NCI-H1436 treated with DMSO at 0.1 percent for 48 hours (cell line): Measurements from ENCODE around the gene PRKCI.
A peak's percentile ranks its signal among the peaks of the same experiment; 100 is the strongest.
"Not testable (repeated sequence)": the region's sequence is repeated elsewhere in the genome, so short reads cannot be mapped to it uniquely, and the experiment has no call there.

ENCODE experiments used
- DNase-seq: peaks from one replicate; lab custom pipeline; 2025; lab: John Stamatoyannopoulos, UW

Gene PRKCI

DNA sequence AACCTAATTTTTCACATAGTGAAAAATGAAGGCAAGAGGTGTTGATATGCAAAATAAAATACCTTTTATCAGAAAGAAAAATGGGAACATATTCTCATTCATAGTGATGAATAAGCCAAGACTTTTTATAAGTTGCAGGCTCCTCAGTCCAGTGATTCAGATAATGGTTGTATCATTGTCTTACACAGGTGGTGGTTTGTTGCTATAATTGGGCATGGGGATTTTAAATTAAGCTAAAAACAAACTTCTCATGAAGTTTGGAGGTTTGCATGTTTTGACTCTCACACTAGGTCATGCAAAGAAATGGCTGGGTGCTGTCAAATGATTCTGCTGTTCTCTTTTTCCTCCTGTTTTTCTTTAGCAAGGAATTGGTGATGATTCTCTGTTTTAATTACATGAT is 74.5 kb downstream of the PRKCI start:
- no peak for DNase-seq

DNA sequence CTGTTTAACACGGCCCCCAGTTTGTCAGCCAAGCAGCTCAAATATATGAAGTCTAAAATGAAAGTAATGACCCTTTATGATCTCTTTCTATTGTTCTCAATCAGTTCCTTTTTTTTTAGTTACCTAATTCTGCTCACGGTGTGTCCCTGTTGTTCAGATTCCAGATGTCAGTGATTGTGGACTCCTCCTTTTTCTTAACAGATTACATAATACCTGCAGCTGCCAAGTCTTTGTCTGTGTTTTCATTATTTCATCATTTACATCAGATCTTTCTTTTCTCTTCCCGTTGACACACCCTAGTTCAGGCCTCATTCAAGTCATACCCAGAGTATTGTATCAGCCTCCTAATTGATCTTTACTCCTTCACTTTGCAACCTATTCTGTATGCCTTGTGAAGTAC is 79.2 kb downstream of the PRKCI start:
- DNase-seq = no peak

DNA sequence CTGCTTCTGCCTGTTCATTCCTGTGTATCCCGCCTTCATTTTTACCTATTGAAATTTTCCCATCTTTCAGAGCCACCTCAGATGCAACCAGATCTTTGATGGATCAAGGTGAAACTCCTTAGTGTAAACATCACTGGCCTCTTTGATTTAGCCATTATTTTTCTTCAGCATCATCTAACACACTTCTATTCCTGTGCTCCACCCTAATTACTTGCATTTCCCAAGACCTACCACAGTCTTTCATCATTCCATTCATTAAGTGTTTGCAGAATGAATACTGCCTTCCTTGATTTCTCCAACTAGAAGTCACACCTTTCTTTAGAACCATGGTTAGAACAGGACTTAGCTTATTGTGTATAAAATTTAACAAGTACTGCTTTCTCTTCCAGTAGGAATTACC is 79.8 kb downstream of the PRKCI start:
- DNase-seq = no peak

DNA sequence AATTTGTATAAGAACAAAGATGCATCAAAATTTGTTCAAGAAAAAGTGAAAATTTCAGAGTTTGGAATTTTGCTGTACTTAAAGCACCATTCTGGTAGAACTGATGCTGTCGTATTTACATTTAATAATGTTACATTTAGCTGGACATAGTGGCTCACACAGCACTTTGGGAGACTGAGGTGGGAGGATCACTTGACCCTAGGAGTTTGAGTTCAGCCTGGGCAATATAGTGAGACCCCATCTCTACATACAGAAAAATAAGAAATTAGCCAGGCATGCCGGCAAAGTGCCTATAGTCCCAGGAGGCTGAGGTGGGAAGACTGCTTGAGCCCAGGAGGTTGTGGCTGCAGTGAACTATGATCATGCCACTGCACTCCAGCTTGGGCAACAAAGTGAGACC is 83.8 kb downstream of the PRKCI start:
- DNase-seq = no peak

DNA sequence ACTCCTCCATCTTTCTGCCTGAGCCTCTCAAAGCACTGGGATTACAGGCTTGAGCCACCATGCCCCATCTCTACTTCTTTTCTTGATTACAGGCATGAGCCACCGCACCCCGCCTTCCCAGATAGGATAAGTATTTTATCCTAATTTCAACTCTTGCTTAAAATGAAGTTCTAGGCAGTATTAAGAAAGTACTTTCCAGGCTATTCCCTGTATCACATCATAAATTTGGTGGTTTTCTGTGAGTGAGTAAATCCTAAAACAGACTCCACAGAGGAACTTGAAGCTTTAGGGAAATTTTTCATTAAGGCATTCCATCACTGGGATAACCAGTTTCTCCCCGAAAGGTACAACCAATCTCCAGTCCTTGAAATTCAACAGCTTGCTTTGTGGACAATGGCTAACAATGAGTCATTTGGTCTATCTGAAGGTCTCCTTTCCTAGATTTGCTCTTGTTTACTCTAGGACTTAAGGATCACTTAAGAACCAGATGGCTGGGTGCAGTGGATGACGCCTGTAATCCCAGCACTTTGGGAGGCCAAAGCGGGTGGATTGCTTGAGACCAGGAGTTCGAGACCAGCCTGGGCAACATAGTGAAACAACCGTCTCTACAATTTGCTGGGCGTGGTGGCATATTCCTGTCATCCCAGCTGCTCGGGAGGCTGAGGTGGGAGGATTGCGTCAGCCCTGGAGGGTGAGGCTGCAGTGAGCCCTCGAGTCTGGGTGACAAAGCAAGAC is 85.6 kb downstream of the PRKCI start:
- no peak for DNase-seq

DNA sequence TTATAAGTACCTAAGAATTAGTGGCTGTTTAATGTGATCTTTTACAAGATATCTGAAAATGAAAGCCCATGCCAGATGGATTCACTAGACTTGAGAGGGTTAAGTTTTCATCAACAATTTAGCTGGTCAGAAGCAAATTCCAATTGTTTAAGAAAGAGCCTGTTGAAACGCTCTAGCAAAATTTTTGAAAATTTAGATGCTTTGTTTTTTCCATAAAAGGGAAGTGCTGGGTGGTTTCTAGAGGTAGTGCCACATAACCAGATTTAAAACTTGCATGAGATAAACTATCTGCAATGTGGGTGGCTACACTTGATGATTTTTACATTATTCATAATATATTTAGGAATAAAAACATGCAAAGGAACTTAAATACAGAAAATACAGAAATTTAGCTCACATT is 86.8 kb downstream of the PRKCI start:
- DNase-seq = no peak

DNA sequence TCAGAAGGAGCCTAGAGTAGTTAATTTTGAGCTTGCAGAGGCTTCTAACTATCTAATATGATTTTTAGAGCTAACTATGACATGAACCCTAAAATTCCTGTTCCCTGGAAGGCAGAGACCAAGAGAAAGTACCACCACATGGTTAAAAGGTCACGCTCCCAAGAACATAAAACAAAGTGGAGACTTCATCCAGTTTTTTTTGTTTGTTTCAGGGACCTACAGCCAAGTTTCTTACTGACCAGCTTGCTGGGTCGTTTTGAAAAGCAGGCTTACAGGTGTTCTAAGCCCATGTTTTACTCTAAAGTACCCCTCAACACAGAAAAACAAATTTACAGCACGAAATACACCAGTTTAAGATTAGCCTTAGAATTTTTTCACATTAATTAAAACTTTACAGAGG is 95.7 kb downstream of the PRKCI start:
- no peak for DNase-seq

DNA sequence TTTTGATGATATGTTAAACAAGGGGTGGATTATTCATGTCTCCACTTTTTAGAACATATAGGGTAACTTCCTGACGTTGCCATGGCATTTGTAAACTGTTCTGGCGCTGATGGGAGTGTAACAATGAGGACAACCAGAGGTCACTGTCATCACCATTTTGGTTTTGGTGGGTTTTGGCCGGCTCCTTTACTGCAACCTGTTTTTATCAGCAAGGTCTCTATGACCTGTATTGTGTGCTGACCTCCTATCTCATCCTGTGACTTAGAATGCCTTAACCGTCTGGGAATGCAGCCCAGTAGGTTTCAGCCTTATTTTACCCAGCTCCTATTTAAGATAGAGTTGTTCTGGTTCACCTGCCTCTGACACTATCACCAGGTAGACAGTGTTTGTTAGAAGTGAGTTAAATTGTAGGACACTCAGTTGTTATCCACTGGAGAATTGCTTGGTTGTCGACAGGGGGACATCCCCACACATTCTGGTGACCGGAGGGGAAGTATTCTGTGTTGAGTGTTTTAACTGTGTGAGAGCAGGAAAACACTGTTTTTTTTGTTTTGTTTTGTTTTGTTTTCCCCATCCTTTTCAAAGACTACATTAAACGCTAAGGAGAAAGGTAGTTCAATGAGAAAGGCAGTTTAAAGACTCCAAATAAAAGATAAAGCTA is 98.4 kb downstream of the PRKCI start:
- no peak for DNase-seq

DNA sequence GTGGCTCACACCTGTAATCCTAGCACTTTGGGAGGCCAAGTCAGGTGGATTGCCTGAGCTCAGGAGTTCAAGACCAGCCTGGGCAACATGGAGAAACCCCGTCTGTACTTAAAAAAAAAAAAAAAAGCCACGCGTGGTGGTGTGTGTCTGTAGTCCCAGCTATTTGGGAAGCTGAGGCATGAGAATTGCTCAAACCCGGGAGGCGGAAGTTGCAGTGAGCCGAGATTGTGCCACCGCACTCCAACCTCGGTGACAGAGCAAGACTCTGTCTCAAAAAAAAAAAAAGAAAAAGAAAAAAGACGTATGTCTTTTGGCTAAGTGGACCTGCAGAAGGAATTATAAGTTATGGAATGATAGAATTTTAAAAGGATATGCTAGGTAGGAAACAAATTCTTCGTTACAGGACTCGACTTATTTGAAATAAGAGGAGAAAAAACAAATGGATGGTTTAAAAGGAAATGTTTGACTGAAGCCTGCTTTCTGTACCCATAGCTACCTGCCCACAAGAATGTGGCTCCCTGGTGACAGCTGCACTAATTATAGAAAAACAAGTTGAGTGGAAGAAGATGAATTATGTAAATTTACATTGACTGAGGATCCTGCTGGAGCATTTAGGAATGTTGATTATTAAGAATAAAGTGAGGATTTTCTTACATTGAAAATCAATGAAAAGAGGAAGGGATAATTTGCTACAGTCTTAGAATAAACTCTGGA is 99.3 kb downstream of the PRKCI start:
- no peak for DNase-seq

DNA sequence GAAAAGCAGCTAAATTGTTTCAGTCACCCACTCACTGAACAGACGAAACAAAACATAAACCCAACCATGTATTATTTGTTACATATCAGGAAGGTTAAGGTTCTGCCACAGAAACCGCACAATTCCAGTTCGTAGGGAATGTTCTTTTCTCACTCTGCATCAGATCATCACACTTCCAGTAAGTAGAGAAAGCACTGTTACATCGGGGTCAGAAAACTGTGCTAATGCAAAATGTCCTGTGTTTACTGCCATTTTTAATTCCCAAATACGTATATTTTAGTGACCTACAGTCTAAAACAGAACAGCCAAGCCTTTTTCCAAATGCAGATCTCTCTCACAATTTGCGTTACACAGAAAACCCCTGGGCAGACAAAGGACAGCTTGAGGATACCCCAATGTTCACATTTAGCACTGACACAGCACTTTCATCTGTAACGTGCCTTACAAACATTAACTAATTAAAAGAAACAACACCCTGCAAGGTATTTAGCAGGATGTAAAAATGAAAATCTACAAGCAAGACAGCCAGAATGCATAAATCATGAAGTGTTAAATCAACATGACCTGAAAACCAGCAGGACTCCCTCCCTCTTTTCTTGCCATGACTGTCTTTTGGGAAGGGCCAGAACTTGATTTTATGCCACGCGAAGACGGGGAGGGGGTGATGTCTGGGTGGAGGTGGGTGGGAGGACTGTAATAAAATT is 100.5 kb downstream of the PRKCI start:
- DNase-seq = no peak

DNA sequence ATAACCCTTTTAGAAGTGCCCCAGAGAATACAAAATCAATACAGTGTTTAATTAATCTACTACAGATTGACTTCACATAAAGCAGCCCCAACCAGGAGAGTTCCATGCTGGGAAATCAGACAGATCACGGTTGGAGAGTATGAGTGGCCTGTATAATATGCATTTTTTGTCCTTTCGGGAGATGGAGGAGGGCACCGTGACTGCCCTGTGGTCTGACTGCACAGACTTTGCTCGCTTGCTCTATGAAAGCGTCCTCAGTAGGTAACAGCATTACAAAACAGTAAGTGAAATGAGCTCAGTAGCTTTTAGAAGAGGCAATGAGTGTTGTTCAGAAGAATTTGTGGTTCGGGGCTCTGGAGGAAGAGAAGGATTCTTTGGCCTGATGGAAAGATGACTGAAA is 101.1 kb downstream of the PRKCI start:
- no peak for DNase-seq

DNA sequence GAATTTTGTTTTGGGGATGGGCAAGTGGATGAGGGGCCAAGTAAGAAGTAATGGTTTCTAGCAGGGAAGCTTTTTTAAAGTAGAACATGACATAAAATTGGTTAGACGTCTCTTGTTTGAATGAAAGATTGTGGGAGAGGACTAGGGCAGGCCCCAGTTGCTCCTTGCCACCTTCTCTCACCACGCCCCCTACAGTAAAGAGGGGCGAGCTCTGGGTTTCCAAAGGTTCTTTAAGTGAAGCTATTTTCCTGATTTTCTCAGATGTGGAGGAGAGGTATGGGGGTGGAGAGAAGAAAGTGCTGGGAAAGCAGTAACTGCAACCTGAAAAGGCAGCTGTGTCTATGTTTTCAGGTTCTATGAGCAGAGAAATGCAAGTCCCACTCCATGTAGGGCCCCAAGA is 102.7 kb downstream of the PRKCI start:
- no peak for DNase-seq

DNA sequence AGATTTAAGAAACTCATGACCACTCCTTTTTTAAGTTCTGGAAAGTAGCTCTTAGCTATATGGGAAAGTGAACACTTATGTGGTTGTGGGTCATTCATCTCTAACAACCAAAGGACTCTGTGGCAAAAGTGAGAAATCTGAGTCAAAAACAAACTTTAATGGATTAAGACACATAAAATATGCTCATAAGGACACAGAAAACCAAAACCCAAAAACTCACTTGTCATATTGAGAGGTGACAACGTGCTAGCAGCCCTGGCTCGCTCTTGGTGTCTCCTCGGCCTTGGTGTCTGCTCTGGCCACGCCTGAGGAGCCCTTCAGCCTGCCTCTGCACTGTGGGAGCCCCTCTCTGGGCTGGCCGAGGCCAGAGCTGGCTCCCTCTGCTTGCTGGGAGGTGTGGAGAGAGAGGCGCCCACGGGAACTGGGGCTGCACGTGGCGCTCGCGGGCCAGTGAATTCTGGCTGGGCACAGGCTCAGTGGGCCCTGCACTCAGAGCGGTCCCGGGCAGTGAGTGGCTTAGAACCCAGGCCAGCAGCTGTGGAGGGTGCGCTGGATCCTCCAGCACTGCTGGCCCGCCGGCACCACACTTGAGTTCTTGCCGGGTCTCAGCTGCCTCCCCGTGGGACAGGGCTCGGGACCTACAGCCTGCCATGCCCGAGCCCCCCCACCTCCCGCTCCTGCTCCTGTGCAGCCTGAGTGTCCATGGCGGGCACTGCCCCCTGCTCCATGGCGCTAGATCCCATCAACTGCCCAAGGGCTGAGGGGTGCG is 105.0 kb downstream of the PRKCI start:
- DNase-seq = no peak

DNA sequence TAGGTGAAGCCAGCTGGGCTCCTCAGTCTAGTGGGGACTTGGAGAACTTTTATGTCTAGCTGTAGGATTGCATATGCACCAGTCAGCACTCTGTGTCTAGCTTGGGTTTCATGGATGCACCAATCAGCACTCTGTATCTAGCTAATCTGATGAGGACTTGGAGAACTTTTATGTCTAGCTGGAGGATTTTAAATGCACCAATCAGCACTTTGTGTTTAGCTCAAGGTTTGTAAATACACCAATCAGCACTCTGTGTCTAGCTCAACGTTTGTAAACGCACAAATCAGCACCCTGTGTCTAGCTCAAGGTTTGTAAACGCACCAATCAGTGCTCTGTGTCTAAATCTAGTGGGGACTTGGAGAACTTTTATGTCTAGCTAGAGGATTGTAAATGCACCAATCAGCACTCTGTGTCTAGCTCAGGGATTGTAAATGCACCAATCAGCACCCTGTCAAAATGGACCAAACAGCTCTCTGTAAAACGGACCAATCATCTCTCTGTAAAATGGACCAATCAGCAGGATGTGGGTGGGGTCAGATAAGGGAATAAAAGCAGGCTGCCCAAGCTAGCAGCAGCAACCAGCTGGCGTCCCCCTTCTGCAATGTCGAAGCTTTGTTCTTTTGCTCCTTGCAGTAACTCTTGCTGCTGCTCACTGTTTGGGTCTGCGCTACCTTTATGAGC is 105.8 kb downstream of the PRKCI start:
- DNase-seq = not testable (repeated sequence)

DNA sequence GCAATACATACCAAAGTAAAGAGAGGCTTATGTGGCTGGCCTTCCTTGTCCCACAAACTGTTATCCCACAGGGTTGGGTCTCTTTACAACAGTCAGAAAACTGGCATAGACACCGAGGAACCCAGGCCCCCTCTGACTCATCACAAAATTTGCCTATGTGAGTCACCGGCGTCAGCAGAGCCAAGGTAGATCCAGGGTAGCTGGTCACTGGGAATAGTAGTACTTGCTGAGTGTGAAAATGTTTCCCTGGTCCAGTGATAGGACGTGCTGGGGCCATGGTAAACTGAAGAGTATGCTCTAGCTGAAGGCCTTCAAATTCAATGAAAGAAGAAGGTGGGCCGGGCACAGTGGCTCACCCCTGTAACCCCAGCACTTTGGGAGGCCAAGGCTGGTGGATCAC is 108.1 kb downstream of the PRKCI start:
- no peak for DNase-seq

DNA sequence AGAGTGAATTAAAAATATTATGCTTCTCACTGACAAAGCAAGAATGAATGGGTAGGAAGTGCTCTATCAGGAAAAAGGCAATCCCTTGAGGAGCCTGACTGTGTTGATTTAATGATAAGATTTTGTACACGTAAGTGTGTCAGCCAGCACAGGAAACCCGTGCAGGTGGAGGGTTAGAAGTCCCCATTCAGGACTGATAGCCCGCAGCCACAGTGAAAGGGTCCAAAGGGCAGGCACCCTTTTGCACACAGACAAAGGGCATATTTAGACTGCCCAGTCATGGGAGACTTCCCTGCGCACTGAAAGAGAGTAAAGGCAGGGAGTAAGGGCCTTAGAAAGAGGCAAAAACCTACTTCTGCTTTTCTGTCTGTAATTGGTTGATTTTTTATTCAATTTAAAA is 108.9 kb downstream of the PRKCI start:
- peak; percentile 81 for DNase-seq

DNA sequence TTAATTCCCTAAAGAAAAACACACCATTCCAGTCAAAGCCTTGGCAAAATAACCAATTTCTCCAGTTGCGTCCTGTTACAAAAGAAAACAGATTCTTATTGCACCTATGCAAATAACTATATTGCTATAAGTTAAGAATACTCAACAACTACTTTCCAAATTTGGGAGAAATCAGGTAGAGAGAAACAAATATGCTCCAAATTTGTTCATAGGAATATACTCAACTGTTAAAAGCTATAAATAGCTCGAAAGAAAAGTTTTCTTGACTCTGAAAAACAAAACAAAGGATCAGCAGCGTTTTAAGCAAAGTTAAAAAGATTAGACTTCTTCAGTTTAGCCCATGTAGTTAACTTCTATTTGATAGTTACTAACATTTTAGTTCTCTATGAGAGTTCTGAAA is 115.2 kb downstream of the PRKCI start:
- DNase-seq = no peak

DNA sequence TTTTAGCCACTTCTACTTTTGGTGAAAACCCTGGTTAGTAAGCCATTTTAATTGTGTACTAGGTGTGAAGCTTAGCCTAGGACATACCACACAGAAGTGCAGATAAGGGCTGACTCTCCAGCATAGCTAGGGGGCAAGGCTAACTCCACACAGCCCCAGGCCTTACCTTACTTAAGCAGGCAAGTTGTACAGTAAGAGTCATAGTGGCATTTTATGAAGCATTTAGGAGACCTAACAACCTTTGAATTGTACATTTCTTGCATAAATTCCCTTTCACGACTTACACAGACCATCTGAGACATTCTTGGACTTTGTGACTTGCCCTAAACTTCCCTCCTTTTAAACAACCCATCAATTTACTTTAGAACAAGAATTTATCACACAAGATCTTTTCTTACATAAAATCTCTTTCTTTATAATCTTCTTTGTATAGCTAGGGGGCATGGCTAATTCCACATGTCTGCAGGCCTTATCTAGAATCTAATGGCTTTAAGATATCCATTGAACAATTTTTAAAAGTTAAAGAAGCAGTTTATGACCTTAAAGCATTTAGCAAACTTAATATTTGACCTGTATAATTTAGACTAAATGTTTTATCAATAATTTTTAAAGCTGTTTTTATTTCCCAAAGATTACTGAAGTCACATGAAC is 116.6 kb downstream of the PRKCI start:
- no peak for DNase-seq

DNA sequence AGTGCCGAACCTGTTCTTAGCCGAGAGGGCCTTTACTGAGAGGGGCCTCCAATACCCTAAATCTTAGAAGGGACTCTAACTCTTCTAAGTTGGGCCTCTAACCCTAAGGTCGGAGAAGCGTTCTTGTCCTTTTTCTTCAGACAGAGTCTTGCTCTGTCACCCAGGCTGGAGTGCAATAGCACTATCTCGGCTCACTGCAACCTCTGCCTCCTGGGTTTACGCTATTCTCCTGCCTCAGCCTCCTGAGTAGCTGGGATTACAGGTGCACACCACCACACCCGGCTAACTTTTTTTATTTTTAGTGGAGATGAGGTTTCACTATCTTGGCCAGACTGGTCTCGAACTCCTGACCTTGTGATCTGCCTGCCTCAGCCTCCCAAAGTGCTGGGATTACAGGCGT is 120.0 kb downstream of the PRKCI start:
- not testable (repeated sequence) for DNase-seq

DNA sequence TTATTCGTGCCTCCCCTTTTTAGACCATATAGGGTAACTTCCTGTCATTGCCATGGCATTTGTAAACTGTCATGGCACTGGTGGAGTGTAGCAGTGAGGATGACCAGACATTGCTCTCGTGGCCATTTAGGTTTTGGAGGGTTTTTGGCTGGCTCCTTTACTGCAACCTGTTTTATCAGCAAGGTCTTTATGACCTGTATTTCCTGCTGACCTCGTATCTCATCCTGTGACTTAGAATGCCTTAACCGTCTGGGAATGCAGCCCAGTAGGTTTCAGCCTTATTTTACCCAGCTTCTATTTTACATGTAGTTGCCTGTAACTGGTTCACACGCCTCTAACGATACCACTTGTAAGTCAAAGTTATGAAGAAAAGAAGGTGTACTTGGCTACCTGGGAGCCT is 121.6 kb downstream of the PRKCI start:
- DNase-seq = not testable (repeated sequence)

DNA sequence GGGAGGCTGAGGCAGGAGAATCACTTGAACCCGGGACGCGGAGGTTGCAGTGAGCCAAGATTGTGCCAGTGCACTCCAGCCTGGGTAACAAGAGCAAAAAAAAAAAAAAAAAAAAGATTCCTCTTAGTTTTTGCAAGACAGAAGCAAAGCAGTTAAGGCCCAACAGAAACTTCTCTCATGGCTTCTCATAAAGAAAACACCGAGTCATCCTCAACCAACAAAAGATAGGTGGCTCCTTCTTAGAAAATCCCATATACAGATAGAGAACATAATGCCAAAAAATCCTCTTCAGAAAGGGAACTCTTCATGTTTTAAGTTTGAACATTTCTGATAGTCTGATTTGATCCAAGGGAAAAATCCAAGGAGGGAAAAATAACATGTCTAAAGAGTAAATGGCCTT is 122.7 kb downstream of the PRKCI start:
- DNase-seq = no peak
